ENCODE results near the gene CFAP57.

- no peak for TF ChIP-seq CTCF (IDR thresholded peaks at IDR 0.05)
- no peak for TF ChIP-seq POLR2A (IDR thresholded peaks at IDR 0.05)
Measured at GRCh38 chr1:43279666-43280065, 107.5 kb downstream of the CFAP57 start.

Data from Peyer's patch (tissue), 4 donors.